Hematopoietic multipotent progenitor cell (in vitro differentiated cells): ENCODE data around the gene CAPN15. TPM values are rescaled to one million over a fixed set of nuclear protein-coding genes. Genes with fewer than 3 reads are reported as not detected.

ENCODE experiments used
- small RNA-seq: library from RNA; depleted of rRNA; stranded (forward); fragments of <200 nt; gene quantifications from one replicate; pipeline ENCODE3, GENCODE V24; 2012
- total RNA-seq: library from RNA; depleted of rRNA; stranded (reverse); fragments of >200 nt; gene quantifications from one replicate; pipeline ENCODE4 v1.2.3, GENCODE V29; 2012

Gene CAPN15
- total RNA-seq, 1 donor: 59.2 TPM

Small RNA genes lying within 50 kb of the gene (small RNA-seq; reads per million reads assigned to genes)
- gene MIR3176 (not detected), gene MIR5587 (not detected), gene Z98883.1 (not detected)

Other genes starting within 250 kb of the CAPN15 start
- 0.27 TPM for gene ARHGDIG, start 247.1 kb upstream of the CAPN15 start, total RNA-seq
- 0.27 TPM for gene PDIA2, start 244.5 kb upstream of the CAPN15 start, total RNA-seq
- 45.8 TPM for gene AXIN1, start 175.0 kb upstream of the CAPN15 start, total RNA-seq
- gene MRPL28, start 157.2 kb upstream of the CAPN15 start, total RNA-seq: 56.0 TPM
- 88.3 TPM for gene PGAP6, start 145.7 kb upstream of the CAPN15 start, total RNA-seq
- 170 TPM for gene NME4, start 130.5 kb upstream of the CAPN15 start, total RNA-seq
- gene DECR2, start 125.8 kb upstream of the CAPN15 start, total RNA-seq: 13.5 TPM
- 23.4 TPM for gene RAB11FIP3, start 102.1 kb upstream of the CAPN15 start, total RNA-seq
- under 0.01 TPM for gene PRR35, start 32.7 kb downstream of the CAPN15 start, total RNA-seq
- 14.3 TPM for gene NHLRC4, start 39.3 kb downstream of the CAPN15 start, total RNA-seq
- gene PIGQ, start 42.3 kb downstream of the CAPN15 start, total RNA-seq: 36.9 TPM
- gene RAB40C, start 62.4 kb downstream of the CAPN15 start, total RNA-seq: 33.4 TPM
- 0.27 TPM for gene WFIKKN1, start 103.3 kb downstream of the CAPN15 start, total RNA-seq
- gene METTL26, start 108.6 kb downstream of the CAPN15 start, total RNA-seq: 101 TPM
- 20.5 TPM for gene MCRIP2, start 114.1 kb downstream of the CAPN15 start, total RNA-seq
- gene WDR90, start 121.7 kb downstream of the CAPN15 start, total RNA-seq: 25.9 TPM
- 44.7 TPM for gene RHOT2, start 140.4 kb downstream of the CAPN15 start, total RNA-seq
- 0.54 TPM for gene RHBDL1, start 148.0 kb downstream of the CAPN15 start, total RNA-seq
- gene STUB1, start 152.7 kb downstream of the CAPN15 start, total RNA-seq: 73.2 TPM
- 68.9 TPM for gene JMJD8, start 156.6 kb downstream of the CAPN15 start, total RNA-seq
- 7.0 TPM for gene WDR24, start 162.7 kb downstream of the CAPN15 start, total RNA-seq
- gene FBXL16, start 178.1 kb downstream of the CAPN15 start, total RNA-seq: 0.54 TPM
- gene METRN, start 187.4 kb downstream of the CAPN15 start, total RNA-seq: 5.1 TPM
- 25.3 TPM for gene ANTKMT, start 193.4 kb downstream of the CAPN15 start, total RNA-seq
- gene CCDC78, start 198.7 kb downstream of the CAPN15 start, total RNA-seq: 2.7 TPM
- gene HAGHL, start 199.4 kb downstream of the CAPN15 start, total RNA-seq: 22.6 TPM
- gene CIAO3, start 213.3 kb downstream of the CAPN15 start, total RNA-seq: 72.2 TPM
- gene MSLN, start 233.0 kb downstream of the CAPN15 start, total RNA-seq: under 0.01 TPM